GM23338 (cell line): ENCODE data around the gene IL20RB. TPM values are rescaled to one million over a fixed set of nuclear protein-coding genes. Genes with fewer than 3 reads are reported as not detected.

ENCODE experiments used
- ATAC-seq: fragments of 200-7000 bp; cut with Tn5 transposase; 3 replicates; pipeline ENCODE4 v1.9.1; 2020
- DNase-seq: peaks from one replicate; pipeline ENCODE4 v3.0.0-alpha.2; 2015; ENCODE audit warnings: low spot score
- H2AFZ ChIP-seq: fragments of 200-600 bp; sonication (generic); 2 replicates; pipeline ENCODE4 v1.8.0; 2016; ENCODE audit warnings: antibody characterized with exemption, mild to moderate bottlenecking, moderate library complexity
- H3F3A ChIP-seq: fragments of 200-600 bp; sonication (generic); replicated peaks from 2 replicates; pipeline ENCODE4 v1.8.0; 2017; ENCODE audit warnings: antibody characterized with exemption, mixed run types, low read depth
- H3K27ac ChIP-seq: fragments of 200-600 bp; sonication (generic); 2 replicates; pipeline ENCODE4 v1.6.1; 2016; ENCODE audit warnings: low read depth
- H3K27me3 ChIP-seq: fragments of 200-600 bp; sonication (generic); 2 replicates; pipeline ENCODE4 v1.8.0; 2016; ENCODE audit warnings: mild to moderate bottlenecking, mixed run types, moderate library complexity; ENCODE audit not compliant: insufficient read depth
- H3K36me3 ChIP-seq: fragments of 200-600 bp; sonication (generic); 2 replicates; pipeline ENCODE4 v1.8.0; 2016; ENCODE audit warnings: mild to moderate bottlenecking; ENCODE audit not compliant: insufficient read depth
- H3K4me1 ChIP-seq: fragments of 200-600 bp; sonication (generic); 2 replicates; pipeline ENCODE4 v1.8.0; 2016; ENCODE audit warnings: mild to moderate bottlenecking, moderate library complexity; ENCODE audit not compliant: insufficient read depth
- H3K4me2 ChIP-seq: fragments of 200-600 bp; sonication (generic); 2 replicates; pipeline ENCODE4 v1.7.1; 2017; ENCODE audit warnings: mixed run types
- H3K4me3 ChIP-seq: fragments of 200-600 bp; sonication (generic); 2 replicates; pipeline ENCODE4 v1.6.1; 2016; ENCODE audit warnings: mixed run types
- H3K79me2 ChIP-seq: fragments of 200-600 bp; sonication (generic); replicated peaks from 2 replicates; pipeline ENCODE4 v1.8.0; 2017; ENCODE audit warnings: mild to moderate bottlenecking; ENCODE audit not compliant: insufficient read depth
- H3K9me2 ChIP-seq: fragments of 200-600 bp; sonication (generic); 2 replicates; pipeline ENCODE4 v1.8.0; 2017; ENCODE audit not compliant: insufficient read depth
- H4K20me1 ChIP-seq: fragments of 200-600 bp; sonication (generic); replicated peaks from 2 replicates; pipeline ENCODE4 v1.8.0; 2017; ENCODE audit warnings: mild to moderate bottlenecking; ENCODE audit not compliant: insufficient read depth
- H3K27ac Mint-ChIP-seq: 2 replicates; pipeline ENCODE4 v1.8.0; 2020; ENCODE audit warnings: inconsistent platforms, mild to moderate bottlenecking, moderate library complexity, mixed read lengths
- H3K27me3 Mint-ChIP-seq: 3 replicates; pipeline ENCODE4 v1.8.0; 2022; ENCODE audit warnings: low read depth, mild to moderate bottlenecking, moderate library complexity, mixed read lengths, inconsistent platforms; ENCODE audit not compliant: insufficient read depth, poor library complexity
- H3K36me3 Mint-ChIP-seq: 3 replicates; pipeline ENCODE4 v1.8.0; 2021; ENCODE audit warnings: low read depth, mild to moderate bottlenecking, inconsistent platforms, moderate library complexity, mixed read lengths
- H3K4me1 Mint-ChIP-seq: 3 replicates; pipeline ENCODE4 v1.8.0; 2020; ENCODE audit warnings: mild to moderate bottlenecking, inconsistent platforms, mixed read lengths
- H3K4me3 Mint-ChIP-seq: 3 replicates; pipeline ENCODE4 v1.8.0; 2021; ENCODE audit warnings: moderate library complexity, mild to moderate bottlenecking, inconsistent platforms, mixed read lengths
- H3K9me3 Mint-ChIP-seq: 3 replicates; pipeline ENCODE4 v1.8.0; 2020; ENCODE audit warnings: moderate library complexity, mild to moderate bottlenecking, inconsistent platforms, mixed read lengths
- CREB1 ChIP-seq: fragments of 250-450 bp; sonication (Bioruptor Pico); IDR thresholded peaks from 2 replicates; pipeline ENCODE4 v1.5.0; 2020; ENCODE audit warnings: low read depth, mild to moderate bottlenecking, moderate library complexity
- ETS1 ChIP-seq: IDR thresholded peaks from 2 replicates; pipeline ENCODE4 v1.6.1; 2016; ENCODE audit warnings: antibody characterized with exemption
- EZH2 ChIP-seq: fragments of 200-600 bp; sonication (generic); IDR thresholded peaks from one replicate; pipeline ENCODE4 v1.8.0; 2017; ENCODE audit warnings: antibody characterized with exemption, mild to moderate bottlenecking, low read depth; ENCODE audit not compliant: unreplicated experiment
- EZH2phosphoT487 ChIP-seq: fragments of 200-600 bp; sonication (generic); IDR thresholded peaks from one replicate; pipeline ENCODE4 v1.8.1; 2018; ENCODE audit warnings: antibody characterized with exemption; ENCODE audit not compliant: unreplicated experiment
- NANOG ChIP-seq: IDR thresholded peaks from 2 replicates; pipeline ENCODE4 v1.6.1; 2016; ENCODE audit warnings: antibody characterized with exemption, borderline replicate concordance
- POLR2AphosphoS5 ChIP-seq: IDR thresholded peaks from 2 replicates; pipeline ENCODE4 v1.6.1; 2016; ENCODE audit warnings: antibody characterized with exemption, low read depth
- STAT1 ChIP-seq: IDR thresholded peaks from one replicate; pipeline ENCODE4 v1.6.1; 2016; ENCODE audit warnings: antibody characterized with exemption; ENCODE audit not compliant: unreplicated experiment
- ZNF114 ChIP-seq: fragments of 250-450 bp; sonication (Bioruptor Pico); IDR thresholded peaks from 2 replicates; pipeline ENCODE4 v1.5.0; 2020; ENCODE audit warnings: mild to moderate bottlenecking, moderate library complexity
- polyA plus RNA-seq: library from polyadenylated mRNA; unstranded; fragments of >200 nt; fragmentation: Nextera tagmentation; extraction: Ambion mirVana; gene quantifications from 2 replicates; pipeline ENCODE4 v1.2.1, GENCODE V29; 2016
- total RNA-seq: library from RNA; depleted of rRNA; stranded (reverse); fragments of >200 nt; shearing (Covaris generic); gene quantifications from 2 replicates; pipeline ENCODE4 v1.2.3, GENCODE V29; 2014
- TF ChIP-seq, protein P1 (sequence below): IDR thresholded peaks from one replicate; pipeline ENCODE4 v1.6.1; 2018; ENCODE audit warnings: antibody characterized with exemption; ENCODE audit not compliant: unreplicated experiment
- TF ChIP-seq, protein P2 (sequence below), 2 experiments: fragments of 200-600 bp in 1 of 2; sonication (generic) in 1 of 2; conservative IDR thresholded peaks; 2 replicates each; pipeline versions ENCODE4 v1.5.1 to v1.6.1; 2016 to 2017; ENCODE audit warnings: antibody characterized with exemption in 2 of 2, low read depth in 2 of 2, mild to moderate bottlenecking in 2 of 2, moderate library complexity in 1 of 2

The IL20RB gene
- total and polyA plus RNA-seq, 2 experiments from 2014 or later: 1.7 to 4.6 TPM

GRCh38 chr3:136909187-136909586 is 48.6 kb upstream of the IL20RB start:
- no peaks in the 10 kb centered on the region for H3K27me3 ChIP-seq
- no peaks in the 10 kb centered on the region; the same call in 2 of the 3 replicates for H3K36me3 Mint-ChIP-seq
- H4K20me1 ChIP-seq: peaks cover 25% of the 10 kb centered on the region
- ATAC-seq (no peak), DNase-seq (no peak)
- H3K9me3 Mint-ChIP-seq: no peaks in the 10 kb centered on the region
- no peak overlapping the region for H3K4me3 ChIP-seq
- no peak overlapping the region for H3K4me2 ChIP-seq
- H2AFZ ChIP-seq: no peak overlapping the region
- peaks cover 100% of the 10 kb centered on the region for H3K79me2 ChIP-seq
- TF ChIP-seq, protein P1, sequence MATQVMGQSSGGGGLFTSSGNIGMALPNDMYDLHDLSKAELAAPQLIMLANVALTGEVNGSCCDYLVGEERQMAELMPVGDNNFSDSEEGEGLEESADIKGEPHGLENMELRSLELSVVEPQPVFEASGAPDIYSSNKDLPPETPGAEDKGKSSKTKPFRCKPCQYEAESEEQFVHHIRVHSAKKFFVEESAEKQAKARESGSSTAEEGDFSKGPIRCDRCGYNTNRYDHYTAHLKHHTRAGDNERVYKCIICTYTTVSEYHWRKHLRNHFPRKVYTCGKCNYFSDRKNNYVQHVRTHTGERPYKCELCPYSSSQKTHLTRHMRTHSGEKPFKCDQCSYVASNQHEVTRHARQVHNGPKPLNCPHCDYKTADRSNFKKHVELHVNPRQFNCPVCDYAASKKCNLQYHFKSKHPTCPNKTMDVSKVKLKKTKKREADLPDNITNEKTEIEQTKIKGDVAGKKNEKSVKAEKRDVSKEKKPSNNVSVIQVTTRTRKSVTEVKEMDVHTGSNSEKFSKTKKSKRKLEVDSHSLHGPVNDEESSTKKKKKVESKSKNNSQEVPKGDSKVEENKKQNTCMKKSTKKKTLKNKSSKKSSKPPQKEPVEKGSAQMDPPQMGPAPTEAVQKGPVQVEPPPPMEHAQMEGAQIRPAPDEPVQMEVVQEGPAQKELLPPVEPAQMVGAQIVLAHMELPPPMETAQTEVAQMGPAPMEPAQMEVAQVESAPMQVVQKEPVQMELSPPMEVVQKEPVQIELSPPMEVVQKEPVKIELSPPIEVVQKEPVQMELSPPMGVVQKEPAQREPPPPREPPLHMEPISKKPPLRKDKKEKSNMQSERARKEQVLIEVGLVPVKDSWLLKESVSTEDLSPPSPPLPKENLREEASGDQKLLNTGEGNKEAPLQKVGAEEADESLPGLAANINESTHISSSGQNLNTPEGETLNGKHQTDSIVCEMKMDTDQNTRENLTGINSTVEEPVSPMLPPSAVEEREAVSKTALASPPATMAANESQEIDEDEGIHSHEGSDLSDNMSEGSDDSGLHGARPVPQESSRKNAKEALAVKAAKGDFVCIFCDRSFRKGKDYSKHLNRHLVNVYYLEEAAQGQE: no peak
- TF ChIP-seq, protein P2, sequence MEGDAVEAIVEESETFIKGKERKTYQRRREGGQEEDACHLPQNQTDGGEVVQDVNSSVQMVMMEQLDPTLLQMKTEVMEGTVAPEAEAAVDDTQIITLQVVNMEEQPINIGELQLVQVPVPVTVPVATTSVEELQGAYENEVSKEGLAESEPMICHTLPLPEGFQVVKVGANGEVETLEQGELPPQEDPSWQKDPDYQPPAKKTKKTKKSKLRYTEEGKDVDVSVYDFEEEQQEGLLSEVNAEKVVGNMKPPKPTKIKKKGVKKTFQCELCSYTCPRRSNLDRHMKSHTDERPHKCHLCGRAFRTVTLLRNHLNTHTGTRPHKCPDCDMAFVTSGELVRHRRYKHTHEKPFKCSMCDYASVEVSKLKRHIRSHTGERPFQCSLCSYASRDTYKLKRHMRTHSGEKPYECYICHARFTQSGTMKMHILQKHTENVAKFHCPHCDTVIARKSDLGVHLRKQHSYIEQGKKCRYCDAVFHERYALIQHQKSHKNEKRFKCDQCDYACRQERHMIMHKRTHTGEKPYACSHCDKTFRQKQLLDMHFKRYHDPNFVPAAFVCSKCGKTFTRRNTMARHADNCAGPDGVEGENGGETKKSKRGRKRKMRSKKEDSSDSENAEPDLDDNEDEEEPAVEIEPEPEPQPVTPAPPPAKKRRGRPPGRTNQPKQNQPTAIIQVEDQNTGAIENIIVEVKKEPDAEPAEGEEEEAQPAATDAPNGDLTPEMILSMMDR (conservative IDR thresholded peaks at IDR 0.05; ENCODE audit: low read depth in 2 of 2): no peak
- H3K36me3 ChIP-seq: no peaks in the 10 kb centered on the region
- peaks cover 20% of the 10 kb centered on the region for H3K4me1 ChIP-seq
- peak overlapping the region; percentile 20 for H3K27ac Mint-ChIP-seq
- H3K27me3 Mint-ChIP-seq: peaks cover 5% of the 10 kb centered on the region
- H3K27ac ChIP-seq: peak overlapping the region; percentile 33
- peaks cover 56% of the 10 kb centered on the region for H3K4me1 Mint-ChIP-seq
- H3K9me2 ChIP-seq: no peaks in the 10 kb centered on the region
- H3K4me3 Mint-ChIP-seq: no peak overlapping the region
- H3F3A ChIP-seq: no peaks in the 10 kb centered on the region

- peaks cover 13% of the 10 kb centered on the region for H4K20me1 ChIP-seq
- DNase-seq: no peak
- no peaks in the 10 kb centered on the region for H3K36me3 ChIP-seq
- no peaks in the 10 kb centered on the region for H3F3A ChIP-seq
- H3K79me2 ChIP-seq: peaks cover 100% of the 10 kb centered on the region
- Mint-ChIP-seq H3K27ac (no peak overlapping the region), H3K9me3 (no peaks in the 10 kb centered on the region), H3K36me3 (no peaks in the 10 kb centered on the region), H3K4me3 (no peak overlapping the region), H3K27me3 (peaks cover 6% of the 10 kb centered on the region), H3K4me1 (peaks cover 69% of the 10 kb centered on the region)
- no peak overlapping the region for H3K4me2 ChIP-seq
- no peaks in the 10 kb centered on the region for H3K27me3 ChIP-seq
- peaks cover 24% of the 10 kb centered on the region for H3K4me1 ChIP-seq
- H3K9me2 ChIP-seq: no peaks in the 10 kb centered on the region
- H3K4me3 ChIP-seq: no peak overlapping the region
- no peak overlapping the region for H2AFZ ChIP-seq
- ATAC-seq: no peak
- H3K27ac ChIP-seq: no peak overlapping the region
- TF ChIP-seq CREB1 (no peak), ZNF114 (CRISPR knock-in tag) (no peak), STAT1 (no peak), EZH2phosphoT487 (no peak), NANOG (no peak), EZH2 (no peak), ETS1 (no peak), POLR2AphosphoS5 (no peak)
- TF ChIP-seq, protein P2 (conservative IDR thresholded peaks at IDR 0.05; ENCODE audit: low read depth in 2 of 2): no peak
These were observed 47.1 kb upstream of the IL20RB start for GRCh38 chr3:136910697-136911096.
